Ishikawa (cell line): Measurements from ENCODE around the gene LDAH.

ENCODE experiments used
- EP300 ChIP-seq: IDR thresholded peaks from 2 replicates; pipeline ENCODE4 v1.6.1; 2012; ENCODE audit warnings: borderline replicate concordance
- FOXM1 ChIP-seq: IDR thresholded peaks from 2 replicates; pipeline ENCODE4 v1.6.1; 2012; ENCODE audit warnings: low read depth, borderline replicate concordance
- REST ChIP-seq: IDR thresholded peaks from 2 replicates; pipeline ENCODE4 v1.6.1; 2012; ENCODE audit warnings: low read depth, mild to moderate bottlenecking

GRCh38 chr2:20762945-20763683 is 59.8 kb downstream of the LDAH start:
- TF ChIP-seq FOXM1 (no peak), REST (no peak), EP300 (no peak)
